MM.1S (cell line): ENCODE measurements around the gene THOC1.

Source experiments
- DNase-seq: peaks from one replicate; pipeline ENCODE4 v3.0.0-alpha.2; 2015
- H2AFZ ChIP-seq: fragments of 300-600 bp; sonication (generic); 2 replicates; pipeline ENCODE4 v1.6.0; 2016; ENCODE audit warnings: antibody characterized with exemption, low read length
- H3F3A ChIP-seq: fragments of 300-600 bp; sonication (generic); 2 replicates; pipeline ENCODE4 v1.6.1; 2016; ENCODE audit warnings: mild to moderate bottlenecking, antibody characterized with exemption, low read length, moderate library complexity, mixed read lengths; ENCODE audit not compliant: insufficient read depth
- H3K27ac ChIP-seq: fragments of 300-600 bp; sonication (generic); 2 replicates; pipeline ENCODE4 v1.5.1; 2016; ENCODE audit warnings: mild to moderate bottlenecking, low read length
- H3K27me3 ChIP-seq: fragments of 300-600 bp; sonication (generic); replicated peaks from 2 replicates; pipeline ENCODE4 v1.6.0; 2016; ENCODE audit warnings: low read length; ENCODE audit not compliant: insufficient read depth
- H3K36me3 ChIP-seq: fragments of 300-600 bp; sonication (generic); replicated peaks from 2 replicates; pipeline ENCODE4 v1.6.1; 2016; ENCODE audit warnings: mild to moderate bottlenecking, low read length, mixed read lengths; ENCODE audit not compliant: insufficient read depth
- H3K4me1 ChIP-seq: fragments of 300-600 bp; sonication (generic); 2 replicates; pipeline ENCODE4 v1.6.1; 2016; ENCODE audit warnings: low read length, mixed read lengths
- H3K4me2 ChIP-seq: fragments of 300-600 bp; sonication (generic); 2 replicates; pipeline ENCODE4 v1.6.0; 2016; ENCODE audit warnings: low read depth, low read length
- H3K4me3 ChIP-seq: fragments of 300-600 bp; sonication (generic); 2 replicates; pipeline ENCODE4 v1.5.1; 2016; ENCODE audit warnings: low read length, mixed read lengths
- H3K79me2 ChIP-seq: fragments of 300-600 bp; sonication (generic); 2 replicates; pipeline ENCODE4 v1.6.1; 2016; ENCODE audit warnings: mixed run types, low read length, mixed read lengths
- H3K9ac ChIP-seq: fragments of 300-600 bp; sonication (generic); 2 replicates; pipeline ENCODE4 v1.6.1; 2016; ENCODE audit warnings: low read length, mixed read lengths
- H3K9me2 ChIP-seq: fragments of 300-600 bp; sonication (generic); replicated peaks from 2 replicates; pipeline ENCODE4 v1.6.1; 2016; ENCODE audit warnings: mild to moderate bottlenecking, low read length, mixed read lengths; ENCODE audit not compliant: insufficient read depth
- H3K9me3 ChIP-seq: fragments of 300-600 bp; sonication (generic); replicated peaks from 2 replicates; pipeline ENCODE4 v1.6.1; 2016; ENCODE audit warnings: mild to moderate bottlenecking, low read length, mixed read lengths; ENCODE audit not compliant: insufficient read depth
- H4K20me1 ChIP-seq: fragments of 300-600 bp; sonication (generic); 2 replicates; pipeline ENCODE4 v1.6.1; 2016; ENCODE audit warnings: mild to moderate bottlenecking, low read length, moderate library complexity, mixed read lengths; ENCODE audit not compliant: insufficient read depth
- CTCF ChIP-seq: fragments of 300-600 bp; sonication (generic); IDR thresholded peaks from 2 replicates; pipeline ENCODE4 v1.5.1; 2016; ENCODE audit warnings: antibody characterized with exemption, low read length, mixed read lengths
- EZH2 ChIP-seq: fragments of 300-600 bp; sonication (generic); optimal IDR thresholded peaks from 2 replicates; pipeline ENCODE3; 2017; ENCODE audit warnings: low read depth, mild to moderate bottlenecking, antibody characterized with exemption, low read length, mixed read lengths
- EZH2phosphoT487 ChIP-seq: fragments of 300-600 bp; sonication (generic); IDR thresholded peaks from 2 replicates; pipeline ENCODE4 v1.6.1; 2018; ENCODE audit warnings: antibody characterized with exemption, low read length

Gene THOC1

GRCh38 chr18:210733-211132 is 57.1 kb downstream of the THOC1 start:
- peaks cover 19% of the 10 kb centered on the region; the same call in 1 of the 2 replicates for H3K36me3 ChIP-seq

DNA sequence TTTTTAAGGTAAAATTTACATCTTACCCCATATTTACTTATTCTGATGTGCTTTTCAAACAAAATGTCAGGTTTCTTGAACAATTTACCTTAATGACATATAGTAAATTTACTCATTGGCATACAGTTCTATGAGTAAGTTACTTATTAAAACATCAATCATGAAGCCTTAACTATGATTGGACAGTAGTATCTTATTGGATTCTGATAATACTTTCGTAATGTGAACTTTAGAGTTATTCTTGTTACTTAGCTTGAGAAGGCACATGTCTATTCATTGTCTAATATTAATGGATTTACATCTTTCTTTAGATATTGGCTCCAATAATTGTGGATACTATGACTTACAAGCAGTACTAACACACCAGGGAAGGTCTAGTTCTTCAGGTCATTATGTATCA is 57.8 kb downstream of the THOC1 start:
- no peak overlapping the region for H3K4me3 ChIP-seq
- no peak overlapping the region for H2AFZ ChIP-seq
- H3K36me3 ChIP-seq, result peaks cover 13% of the 10 kb centered on the region; the same call in 1 of the 2 replicates
- H4K20me1 ChIP-seq, result no peaks in the 10 kb centered on the region; the same call in 1 of the 2 replicates
- no peak for TF ChIP-seq CTCF
- no peak for TF ChIP-seq EZH2
- TF ChIP-seq EZH2phosphoT487, result no peak
- no peak overlapping the region for H3K4me2 ChIP-seq
- no peaks in the 10 kb centered on the region for H3F3A ChIP-seq
- H3K27ac ChIP-seq, result no peak overlapping the region
- H3K9me3 ChIP-seq, result no peaks in the 10 kb centered on the region
- no peak overlapping the region for H3K9ac ChIP-seq
- no peaks in the 10 kb centered on the region for H3K27me3 ChIP-seq
- H3K9me2 ChIP-seq, result no peaks in the 10 kb centered on the region
- H3K4me1 ChIP-seq, result no peaks in the 10 kb centered on the region
- DNase-seq, result no peak
- H3K79me2 ChIP-seq, result 0 out of 2 replicates have a peak, but pooled peaks cover 11% of the 10 kb centered on the region

More at GRCh38 chr18:210733-211132, 57.1 kb downstream of the THOC1 start:
- no peaks in the 10 kb centered on the region; the same call in 1 of the 2 replicates for H4K20me1 ChIP-seq
- H3K79me2 ChIP-seq, result 0 out of 2 replicates have a peak, but pooled peaks cover 11% of the 10 kb centered on the region
- no peak overlapping the region for H2AFZ ChIP-seq
- H3K4me3 ChIP-seq, result no peak overlapping the region
- H3K9ac ChIP-seq, result no peak overlapping the region
- H3K27ac ChIP-seq, result no peak overlapping the region
- no peaks in the 10 kb centered on the region for H3F3A ChIP-seq
- no peak overlapping the region for H3K4me2 ChIP-seq
- no peak for DNase-seq
- TF ChIP-seq EZH2, result no peak
- no peak for TF ChIP-seq CTCF
- no peak for TF ChIP-seq EZH2phosphoT487
- no peaks in the 10 kb centered on the region for H3K9me3 ChIP-seq
- H3K27me3 ChIP-seq, result no peaks in the 10 kb centered on the region
- H3K4me1 ChIP-seq, result no peaks in the 10 kb centered on the region
- H3K9me2 ChIP-seq, result no peaks in the 10 kb centered on the region

DNA sequence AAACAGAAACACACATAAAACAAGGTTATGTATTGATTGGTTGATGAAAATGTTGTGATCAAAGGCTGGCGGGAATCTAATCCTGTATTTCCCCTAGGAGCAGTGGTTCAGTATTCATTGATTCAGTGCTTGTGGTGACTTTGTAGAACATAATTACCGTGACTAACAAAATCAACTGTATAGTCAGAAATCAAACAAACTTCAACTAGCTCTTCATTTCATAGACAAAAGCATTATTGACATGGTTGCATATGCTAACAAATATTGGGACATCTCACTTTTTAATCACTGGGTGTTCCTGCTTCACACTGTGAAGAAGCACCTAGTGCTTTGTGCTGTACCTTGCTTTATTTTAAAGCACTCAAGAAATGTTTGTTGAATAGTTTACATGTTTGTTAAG is 68.1 kb downstream of the THOC1 start:
- no peak overlapping the region for H3K4me3 ChIP-seq
- no peaks in the 10 kb centered on the region for H3K9me3 ChIP-seq
- H3K4me2 ChIP-seq, result no peak overlapping the region
- no peaks in the 10 kb centered on the region for H3K27me3 ChIP-seq
- no peak overlapping the region for H2AFZ ChIP-seq
- TF ChIP-seq EZH2phosphoT487 (no peak), EZH2 (no peak), CTCF (no peak)
- no peak overlapping the region for H3K9ac ChIP-seq
- no peaks in the 10 kb centered on the region for H4K20me1 ChIP-seq
- 0 out of 2 replicates have a peak, but pooled peaks cover 8% of the 10 kb centered on the region for H3K79me2 ChIP-seq
- no peak for DNase-seq
- no peaks in the 10 kb centered on the region for H3F3A ChIP-seq
- peaks cover 6% of the 10 kb centered on the region; the same call in 1 of the 2 replicates for H3K36me3 ChIP-seq
- H3K27ac ChIP-seq, result no peak overlapping the region
- no peaks in the 10 kb centered on the region for H3K4me1 ChIP-seq
- no peaks in the 10 kb centered on the region for H3K9me2 ChIP-seq
